H54 (cell line): ENCODE data around the gene GRIA2.

Experiments
- DNase-seq: peaks from one replicate; pipeline ENCODE4 v3.0.0; 2011; ENCODE audit warnings: low spot score, mixed read lengths; ENCODE audit not compliant: insufficient read length
- FAIRE-seq: peaks from 3 replicates; lab custom pipeline; 2011; peaks lifted over from hg19 to GRCh38; lab: Jason Lieb, UNC
- POLR2A ChIP-seq: IDR thresholded peaks from 2 replicates; pipeline ENCODE4 v1.6.1; 2011; ENCODE audit warnings: low read depth, mild to moderate bottlenecking, low read length

Gene GRIA2

DNA sequence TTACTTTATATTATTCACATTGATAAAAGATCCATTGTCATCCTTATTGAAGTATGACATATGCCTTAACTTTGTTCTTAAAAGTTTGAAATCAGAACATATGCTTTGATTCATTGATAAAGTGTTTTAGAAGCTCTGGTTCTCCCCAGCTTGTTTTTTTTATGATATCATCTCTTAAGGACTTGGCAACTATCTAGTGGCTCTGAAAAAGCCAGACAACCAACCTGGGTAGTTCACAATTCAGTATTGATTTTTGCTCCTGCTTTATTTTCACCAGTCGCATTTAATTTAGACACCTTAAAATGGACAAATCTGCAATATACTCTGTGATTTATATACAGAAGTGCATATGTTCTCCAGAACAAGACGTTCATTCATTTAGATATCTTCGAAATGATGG lies 70.1 kb downstream of the GRIA2 start:
- no peak for TF ChIP-seq POLR2A
- no peak for FAIRE-seq
- DNase-seq = no peak

DNA sequence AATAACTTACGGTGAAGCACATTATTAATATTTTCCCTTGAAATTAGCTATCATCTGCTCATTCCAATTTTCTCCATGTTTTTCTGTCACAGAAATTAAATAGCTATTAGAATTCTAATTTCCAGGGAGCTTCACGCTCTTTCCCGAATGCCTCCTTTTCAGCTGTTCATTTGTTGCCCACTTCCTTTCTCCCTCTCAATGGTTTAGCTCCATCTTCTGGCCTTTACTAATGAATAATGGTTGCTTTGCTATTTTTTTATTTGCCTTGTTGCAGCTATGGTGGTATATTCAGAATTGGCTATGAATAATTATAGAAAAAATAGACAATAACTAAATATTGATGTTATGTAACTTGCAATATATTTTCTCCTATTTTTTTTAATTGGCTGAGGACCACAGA lies 70.5 kb downstream of the GRIA2 start:
- DNase-seq (no peak), FAIRE-seq (no peak)
- no peak for TF ChIP-seq POLR2A

DNA sequence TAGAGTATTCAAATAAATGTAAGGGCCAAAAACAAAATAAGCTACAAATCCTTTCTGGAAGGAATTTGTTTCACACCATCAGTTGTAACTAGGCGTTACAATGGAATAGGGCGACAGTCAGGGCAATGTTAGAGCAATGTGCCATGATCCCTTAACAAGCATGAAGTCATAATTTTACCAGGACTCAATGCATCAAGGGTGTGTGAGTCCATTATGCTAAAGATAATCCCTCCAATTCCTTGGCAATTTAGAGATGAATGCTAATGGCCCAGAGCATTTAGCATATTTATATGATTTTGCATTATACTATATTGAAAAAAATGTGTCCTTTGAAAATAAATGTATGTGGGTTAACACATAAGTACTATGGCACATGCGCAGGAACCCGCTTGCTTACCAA lies 73.1 kb downstream of the GRIA2 start:
- no peak for TF ChIP-seq POLR2A
- FAIRE-seq (no peak), DNase-seq (no peak)

DNA sequence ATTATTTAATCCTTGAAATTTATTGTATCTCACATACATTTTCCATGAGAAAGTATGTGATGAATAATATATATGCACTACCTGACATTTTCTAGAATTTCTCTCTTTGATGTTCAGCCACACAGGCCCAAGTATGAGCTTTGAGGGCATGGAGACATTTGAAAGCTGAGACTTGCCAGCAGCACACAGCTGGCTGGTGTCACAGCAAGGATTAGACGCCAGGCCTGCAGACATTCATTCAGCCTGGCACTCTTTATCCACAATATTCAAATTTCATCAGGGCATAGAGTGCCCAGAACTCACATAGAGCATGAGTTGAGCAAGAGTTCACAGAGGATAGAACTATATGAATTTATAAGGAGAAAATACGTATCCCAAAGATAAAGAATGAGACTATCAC lies 74.0 kb downstream of the GRIA2 start:
- FAIRE-seq = no peak
- no peak for DNase-seq
- TF ChIP-seq POLR2A = no peak

DNA sequence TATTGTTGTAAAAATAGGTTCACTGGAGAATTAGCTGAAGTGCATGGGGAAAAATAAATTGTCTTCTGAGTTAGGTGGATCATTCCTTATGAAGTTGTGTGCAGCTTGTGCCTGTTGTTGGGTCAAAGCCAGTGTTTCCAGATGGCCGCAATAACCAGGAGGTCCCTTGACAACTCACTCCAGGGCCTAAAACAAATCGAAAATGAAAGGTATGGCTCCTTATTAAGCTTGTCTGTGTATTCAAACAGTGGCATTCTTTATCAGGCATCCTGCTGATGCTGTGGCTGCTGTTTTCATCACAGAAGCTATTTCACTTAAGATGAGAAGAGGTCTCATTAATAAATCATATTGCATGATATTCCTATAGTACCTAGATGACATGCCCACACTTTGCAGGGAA lies 80.2 kb downstream of the GRIA2 start:
- no peak for DNase-seq
- no peak for TF ChIP-seq POLR2A
- FAIRE-seq = no peak

DNA sequence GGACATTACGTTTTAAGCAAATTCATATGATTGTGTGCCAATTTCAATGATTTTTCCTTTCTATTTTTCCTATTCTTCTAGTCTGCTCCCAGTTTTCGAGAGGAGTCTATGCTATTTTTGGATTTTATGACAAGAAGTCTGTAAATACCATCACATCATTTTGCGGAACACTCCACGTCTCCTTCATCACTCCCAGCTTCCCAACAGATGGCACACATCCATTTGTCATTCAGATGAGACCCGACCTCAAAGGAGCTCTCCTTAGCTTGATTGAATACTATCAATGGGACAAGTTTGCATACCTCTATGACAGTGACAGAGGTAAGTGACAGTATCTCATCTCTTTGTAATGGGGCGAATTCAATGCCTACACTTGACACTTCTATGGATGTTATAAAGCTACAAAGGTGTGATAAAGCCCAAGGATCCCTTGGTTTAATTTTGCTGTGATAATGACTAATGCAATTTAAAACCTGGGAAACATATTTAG lies 83.0 kb downstream of the GRIA2 start:
- FAIRE-seq (no peak), DNase-seq (no peak)
- TF ChIP-seq POLR2A = no peak

DNA sequence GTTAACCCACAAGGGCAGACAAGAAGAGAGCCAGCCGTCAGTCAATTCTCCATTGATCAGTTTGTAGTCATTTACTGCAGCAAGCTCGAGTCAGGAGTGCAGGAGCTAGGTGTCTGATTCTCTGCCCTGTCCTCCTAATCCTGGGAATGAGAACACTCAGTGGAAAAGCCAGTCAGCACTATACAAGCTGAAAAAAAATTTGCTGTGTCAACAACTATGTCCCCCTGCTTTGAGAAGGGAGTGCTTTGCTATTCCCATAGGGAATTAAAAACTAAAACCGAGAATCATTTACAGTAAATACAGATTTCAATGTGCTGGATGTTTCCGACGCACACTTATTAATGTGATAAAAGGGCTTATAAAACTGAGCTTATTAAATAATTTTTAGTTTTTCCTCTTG lies 84.2 kb downstream of the GRIA2 start:
- FAIRE-seq (no peak), DNase-seq (no peak)
- no peak for TF ChIP-seq POLR2A

DNA sequence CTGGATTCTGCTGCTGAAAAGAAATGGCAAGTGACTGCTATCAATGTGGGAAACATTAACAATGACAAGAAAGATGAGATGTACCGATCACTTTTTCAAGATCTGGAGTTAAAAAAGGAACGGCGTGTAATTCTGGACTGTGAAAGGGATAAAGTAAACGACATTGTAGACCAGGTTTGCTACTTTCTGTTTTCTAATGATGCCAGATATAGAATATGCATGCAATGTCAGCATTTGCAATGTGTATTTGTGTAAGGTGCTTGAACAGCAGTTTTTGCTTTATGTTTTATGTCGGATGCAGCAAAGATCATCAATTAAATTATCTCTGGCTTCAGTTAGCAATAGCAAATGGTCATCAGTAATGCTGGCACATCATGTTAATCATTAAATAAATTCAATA lies 92.2 kb downstream of the GRIA2 start:
- DNase-seq (no peak), FAIRE-seq (no peak)
- TF ChIP-seq POLR2A = no peak

DNA sequence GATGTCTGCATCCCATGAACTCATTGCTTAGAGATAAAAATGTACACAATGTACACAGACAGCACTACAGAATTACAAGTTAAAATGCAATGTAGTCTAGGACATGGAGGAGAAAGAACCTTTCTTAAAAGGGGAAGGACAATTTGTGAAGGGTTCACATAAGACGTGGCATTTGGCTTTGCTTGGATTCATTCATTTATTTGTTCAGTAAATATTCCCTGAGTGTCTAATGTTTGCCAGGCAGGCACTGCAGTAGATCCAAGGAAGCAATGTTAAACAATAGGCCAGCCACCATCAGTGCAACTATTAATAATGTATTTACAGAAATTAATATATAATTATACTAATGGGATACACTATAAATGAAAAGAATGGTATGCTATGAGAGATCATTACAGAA lies 94.4 kb downstream of the GRIA2 start:
- DNase-seq = no peak
- FAIRE-seq = no peak
- no peak for TF ChIP-seq POLR2A

DNA sequence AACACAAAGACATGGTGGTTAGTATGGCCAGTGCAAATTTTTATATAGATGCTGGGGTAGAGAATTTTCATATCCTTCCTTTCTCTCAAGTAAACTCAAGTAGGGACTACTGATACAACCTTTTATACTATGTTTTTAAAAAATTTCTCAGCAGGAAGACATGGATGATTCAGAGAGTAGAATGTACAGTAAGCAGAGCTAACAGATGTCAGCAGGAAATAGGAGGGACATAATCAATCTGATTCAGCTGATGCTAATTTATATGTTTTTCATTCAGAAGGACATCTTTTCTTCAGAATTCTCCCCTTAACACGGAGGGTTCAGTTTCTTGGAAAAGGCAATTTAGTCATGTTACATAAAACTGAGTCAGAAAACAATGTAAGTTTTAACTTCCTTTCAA lies 95.4 kb downstream of the GRIA2 start:
- no peak for TF ChIP-seq POLR2A
- no peak for DNase-seq
- FAIRE-seq = no peak

DNA sequence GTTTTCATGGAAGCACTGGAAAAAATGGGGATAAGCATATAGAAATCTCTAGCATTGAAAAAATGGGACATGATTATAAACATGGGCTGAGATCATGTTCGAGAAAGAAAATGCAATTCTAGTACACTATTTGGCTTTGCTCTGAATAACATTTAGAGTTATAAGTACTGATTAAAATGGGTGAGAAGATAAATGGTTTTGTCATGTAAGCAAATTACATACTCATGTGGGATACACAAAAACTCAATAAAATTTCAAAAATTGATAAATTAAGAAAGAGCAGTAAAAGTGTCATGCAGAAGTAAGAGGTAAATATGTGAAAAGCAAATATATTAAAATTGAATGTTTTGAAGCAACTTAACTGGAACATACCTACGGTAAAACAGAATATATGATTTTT lies 99.6 kb downstream of the GRIA2 start:
- TF ChIP-seq POLR2A = no peak
- no peak for FAIRE-seq
- no peak for DNase-seq

DNA sequence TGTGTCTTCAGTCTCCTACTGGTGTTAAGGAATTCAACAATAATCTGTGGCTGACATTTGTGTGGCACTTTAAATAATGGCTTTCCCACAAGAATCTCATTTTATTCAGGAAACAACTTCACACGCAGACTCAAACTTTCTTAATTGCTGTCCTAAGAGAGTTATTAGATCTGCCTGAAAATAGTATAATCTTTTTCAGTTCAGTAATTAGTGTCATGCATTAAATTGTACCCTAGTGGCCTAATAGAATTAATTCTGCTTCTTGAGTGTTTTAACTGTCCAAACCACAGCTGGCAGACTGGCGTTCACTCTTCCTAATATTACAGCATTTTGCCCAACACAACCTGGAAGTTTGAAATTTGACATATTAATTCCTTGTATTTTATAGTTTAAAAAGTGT lies 107.1 kb downstream of the GRIA2 start:
- no peak for TF ChIP-seq POLR2A
- DNase-seq (no peak), FAIRE-seq (no peak)

DNA sequence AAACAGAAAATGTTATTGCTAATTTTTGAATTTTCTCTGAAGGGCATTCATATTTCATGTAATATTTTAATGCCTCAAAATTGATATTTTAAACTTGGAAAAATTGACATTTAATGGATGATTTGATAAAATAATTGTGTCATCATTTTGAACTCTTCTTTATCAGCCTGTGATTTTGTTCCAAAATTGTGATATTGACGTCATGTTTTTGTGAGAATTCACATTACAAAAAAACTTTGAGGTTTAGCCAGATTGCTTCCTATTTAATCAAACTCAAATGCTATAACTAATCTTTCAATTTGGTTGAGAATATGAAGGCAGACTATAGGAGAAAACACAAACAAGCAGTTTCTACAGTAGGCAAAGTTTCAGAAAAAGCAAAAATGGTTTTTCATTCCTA lies 137.4 kb downstream of the GRIA2 start:
- FAIRE-seq = no peak
- no peak for TF ChIP-seq POLR2A
- DNase-seq = no peak

DNA sequence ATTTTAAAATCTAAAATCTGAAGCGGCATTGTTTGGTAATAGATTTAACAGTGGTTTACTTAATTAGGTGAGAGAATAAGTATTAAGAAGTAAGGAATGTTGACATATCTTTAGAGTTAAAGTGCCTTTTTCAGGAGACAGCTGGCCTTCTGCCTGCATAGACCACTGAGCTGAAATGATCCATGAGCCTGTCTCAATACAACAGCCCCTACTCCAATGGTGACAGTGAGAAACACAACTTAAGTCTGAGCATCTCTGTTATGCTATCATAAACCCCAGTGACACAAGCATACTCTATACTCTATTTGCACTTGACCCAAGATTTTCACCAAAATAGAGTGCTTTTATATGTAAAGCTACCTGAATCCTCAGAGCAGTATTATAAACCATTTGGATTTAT lies 137.9 kb downstream of the GRIA2 start:
- FAIRE-seq = no peak
- DNase-seq = no peak
- TF ChIP-seq POLR2A = no peak

DNA sequence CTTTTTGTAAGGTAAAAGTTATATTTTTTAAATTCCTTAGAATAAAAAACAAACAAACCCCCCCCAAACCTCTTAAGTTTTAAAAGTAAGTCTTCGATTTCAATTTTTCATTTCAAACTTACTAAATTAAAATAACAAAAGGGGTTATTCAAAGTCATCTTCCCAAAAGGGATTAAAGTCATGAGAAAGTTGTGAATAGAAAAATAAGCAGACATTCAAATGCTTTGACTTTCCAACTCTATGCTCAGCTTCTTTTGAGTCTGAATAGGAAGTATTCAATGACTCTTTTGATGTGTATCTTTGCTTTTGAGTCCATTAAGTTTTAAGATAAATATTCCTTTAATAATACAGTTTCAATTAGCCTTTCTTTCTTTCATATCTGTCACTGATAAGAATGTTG lies 138.3 kb downstream of the GRIA2 start:
- TF ChIP-seq POLR2A = no peak
- DNase-seq (no peak), FAIRE-seq (no peak)

DNA sequence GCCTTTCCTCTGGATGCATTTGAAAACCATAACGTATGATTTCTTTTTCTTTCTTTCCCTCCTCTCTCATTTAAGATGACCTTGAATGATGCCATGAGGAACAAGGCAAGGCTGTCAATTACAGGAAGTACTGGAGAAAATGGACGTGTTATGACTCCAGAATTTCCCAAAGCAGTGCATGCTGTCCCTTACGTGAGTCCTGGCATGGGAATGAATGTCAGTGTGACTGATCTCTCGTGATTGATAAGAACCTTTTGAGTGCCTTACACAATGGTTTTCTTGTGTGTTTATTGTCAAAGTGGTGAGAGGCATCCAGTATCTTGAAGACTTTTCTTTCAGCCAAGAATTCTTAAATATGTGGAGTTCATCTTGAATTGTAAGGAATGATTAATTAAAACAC lies 142.8 kb downstream of the GRIA2 start:
- TF ChIP-seq POLR2A = no peak
- FAIRE-seq (no peak), DNase-seq (no peak)
